Esophagus (tissue), 2 donors: Measurements from ENCODE around the gene ZNF516. TPM values are rescaled to one million over a fixed set of nuclear protein-coding genes. Genes with fewer than 3 reads are reported as not detected.

Experiments used
- H3K27ac ChIP-seq, 2 donors: one replicate each; pipeline ENCODE4 v1.5.1; 2013; ENCODE audit warnings: low read depth in 2 of 2, mild to moderate bottlenecking in 2 of 2, inconsistent platforms in 1 of 2, low read length in 1 of 2, moderate library complexity in 1 of 2
- H3K27me3 ChIP-seq, 2 donors: one replicate each; pipeline ENCODE4 v1.6.1; 2013; ENCODE audit warnings: low read length in 2 of 2, control low read depth in 1 of 2, mild to moderate bottlenecking in 1 of 2; ENCODE audit not compliant: insufficient read depth in 2 of 2, control insufficient read depth in 1 of 2
- H3K36me3 ChIP-seq, 2 donors: one replicate each; pipeline ENCODE4 v1.6.1; 2013; ENCODE audit warnings: low read length in 1 of 2; ENCODE audit not compliant: control insufficient read depth in 2 of 2, insufficient read depth in 2 of 2
- H3K4me1 ChIP-seq, 2 donors: one replicate each; pipeline ENCODE4 v1.6.1; 2013; ENCODE audit warnings: low read length in 1 of 2; ENCODE audit not compliant: control insufficient read depth in 2 of 2, insufficient read depth in 2 of 2
- H3K4me3 ChIP-seq, 2 donors: one replicate each; pipeline ENCODE4 v1.5.1; 2013; ENCODE audit warnings: low read length in 2 of 2, mild to moderate bottlenecking in 2 of 2, low read depth in 1 of 2, moderate library complexity in 1 of 2
- H3K9me3 ChIP-seq, 2 donors: one replicate each; pipeline ENCODE4 v1.6.1; 2013; ENCODE audit warnings: mild to moderate bottlenecking in 2 of 2, low read depth in 1 of 2, low read length in 1 of 2, moderate library complexity in 1 of 2; ENCODE audit not compliant: control insufficient read depth in 2 of 2, insufficient read depth in 1 of 2
- WGBS, 2 donors: extraction: QIAGEN DNeasy Blood & Tissue Kit; methylation state at CpG; one replicate each; pipeline ENCODE4 v1.1.7; 2013; 5-methylcytosine and 5-hydroxymethylcytosine counted together
- polyA plus RNA-seq, 2 donors: library from polyadenylated mRNA; stranded (reverse); fragments of 200-250 nt; gene quantifications; one replicate each; pipeline ENCODE4 v1.2.3, GENCODE V29; 2013
- donor health status: healthy with polysubstance abuse.
- donor health status: Bipolar disorder and iron deficiency.

ZNF516 gene
- polyA plus RNA-seq, 2 donors: 4.0 to 5.4 TPM

- Histone ChIP-seq H3K27ac (no peak overlapping the region), H3K36me3 (peaks cover 0 to 11% of the 10 kb centered on the region in 2 donors), H3K27me3 (no peaks in the 10 kb centered on the region), H3K4me1 (peaks cover 2 to 7% of the 10 kb centered on the region in 2 donors), H3K4me3 (no peak overlapping the region), H3K9me3 (no peaks in the 10 kb centered on the region)
- 47 to 57% methylated on average over 4 of the region's 4 CpGs for WGBS, 2 donors
Measured at GRCh38 chr18:76430636-76431035, 64.4 kb downstream of the ZNF516 start.

GRCh38 chr18:76429262-76430126 is 65.5 kb downstream of the ZNF516 start:
- WGBS, 2 donors: 85 to 91% methylated on average over 14 of the region's 14 CpGs
- no peak overlapping the region for H3K27ac ChIP-seq
- H3K4me1 ChIP-seq: peaks cover 2 to 7% of the 10 kb centered on the region in 2 donors
- H3K36me3 ChIP-seq: peaks cover 0 to 7% of the 10 kb centered on the region in 2 donors
- no peaks in the 10 kb centered on the region for H3K27me3 ChIP-seq
- H3K9me3 ChIP-seq: no peaks in the 10 kb centered on the region
- H3K4me3 ChIP-seq: no peak overlapping the region

- Histone ChIP-seq H3K9me3 (no peaks in the 10 kb centered on the region), H3K4me1 (peaks cover 2 to 7% of the 10 kb centered on the region in 2 donors), H3K36me3 (peaks cover 0 to 6% of the 10 kb centered on the region in 2 donors), H3K27ac (no peak overlapping the region), H3K27me3 (no peaks in the 10 kb centered on the region), H3K4me3 (no peak overlapping the region)
- 79 to 88% methylated on average over 15 of the region's 15 CpGs for WGBS, 2 donors
Measured at GRCh38 chr18:76428396-76429261, 66.4 kb downstream of the ZNF516 start.

- Histone ChIP-seq H3K4me1 (peaks cover 0 to 7% of the 10 kb centered on the region in 2 donors), H3K36me3 (no peaks in the 10 kb centered on the region), H3K27ac (no peak overlapping the region), H3K4me3 (no peak overlapping the region), H3K9me3 (no peaks in the 10 kb centered on the region), H3K27me3 (no peaks in the 10 kb centered on the region)
- WGBS, 2 donors: 73 to 76% methylated on average over 8 of the region's 8 CpGs
Measured at GRCh38 chr18:76426737-76427305, 68.2 kb downstream of the ZNF516 start.

GRCh38 chr18:76425146-76426131 is 69.6 kb downstream of the ZNF516 start:
- Histone ChIP-seq H3K4me3 (no peak overlapping the region), H3K36me3 (no peaks in the 10 kb centered on the region), H3K27ac (no peak overlapping the region), H3K9me3 (no peaks in the 10 kb centered on the region), H3K4me1 (peaks cover 0 to 7% of the 10 kb centered on the region in 2 donors), H3K27me3 (no peaks in the 10 kb centered on the region)
- WGBS, 2 donors: 77 to 78% methylated on average over 22 of the region's 22 CpGs

- Histone ChIP-seq H3K36me3 (peaks cover 0 to 3% of the 10 kb centered on the region in 2 donors), H3K27ac (no peak overlapping the region), H3K27me3 (no peaks in the 10 kb centered on the region), H3K4me3 (no peak overlapping the region), H3K4me1 (peaks cover 0 to 2% of the 10 kb centered on the region in 2 donors), H3K9me3 (no peaks in the 10 kb centered on the region)
- WGBS, 2 donors: 91 to 93% methylated on average over 7 of the region's 7 CpGs
Measured at GRCh38 chr18:76422838-76423237, 72.2 kb downstream of the ZNF516 start.

GRCh38 chr18:76422121-76422520 is 72.9 kb downstream of the ZNF516 start:
- 87 to 91% methylated on average over 11 of the region's 11 CpGs for WGBS, 2 donors
- Histone ChIP-seq H3K4me3 (no peak overlapping the region), H3K36me3 (peaks cover 0 to 3% of the 10 kb centered on the region in 2 donors), H3K27me3 (no peaks in the 10 kb centered on the region), H3K9me3 (no peaks in the 10 kb centered on the region), H3K27ac (no peak overlapping the region), H3K4me1 (peaks cover 0 to 2% of the 10 kb centered on the region in 2 donors)

- no peaks in the 10 kb centered on the region for H3K27me3 ChIP-seq
- H3K9me3 ChIP-seq: no peaks in the 10 kb centered on the region
- WGBS, 2 donors: 77 to 84% methylated on average over 3 of the region's 3 CpGs
- H3K27ac ChIP-seq: no peak overlapping the region
- no peak overlapping the region for H3K4me3 ChIP-seq
- H3K4me1 ChIP-seq: peaks cover 0 to 2% of the 10 kb centered on the region in 2 donors
- peaks cover 0 to 3% of the 10 kb centered on the region in 2 donors for H3K36me3 ChIP-seq
Measured at GRCh38 chr18:76421685-76422078, 73.4 kb downstream of the ZNF516 start.
